DMS 273 treated with DMSO at 0.1 percent for 48 hours (cell line): ENCODE data around the gene TNNI3K.

Experiments used
- DNase-seq: peaks from one replicate; lab custom pipeline; 2025; lab: John Stamatoyannopoulos, UW

The TNNI3K gene

GRCh38 chr1:74395571-74395970 lies 160.4 kb downstream of the TNNI3K start:
- no peak for DNase-seq

- DNase-seq = no peak
These were observed 161.3 kb downstream of the TNNI3K start for GRCh38 chr1:74396462-74396861.

GRCh38 chr1:74396933-74397332 lies 161.7 kb downstream of the TNNI3K start:
- no peak for DNase-seq

- no peak for DNase-seq
These were observed 164.1 kb downstream of the TNNI3K start for GRCh38 chr1:74399249-74399648.

GRCh38 chr1:74402873-74403272 lies 167.7 kb downstream of the TNNI3K start:
- no peak for DNase-seq

GRCh38 chr1:74403606-74404005 lies 168.4 kb downstream of the TNNI3K start:
- DNase-seq = no peak

- no peak for DNase-seq
These were observed 171.6 kb downstream of the TNNI3K start for GRCh38 chr1:74406759-74407158.

GRCh38 chr1:74407902-74408301 lies 172.7 kb downstream of the TNNI3K start:
- no peak for DNase-seq

- no peak for DNase-seq
These were observed 177.1 kb downstream of the TNNI3K start for GRCh38 chr1:74412244-74412643.

- no peak for DNase-seq
These were observed 180.7 kb downstream of the TNNI3K start for GRCh38 chr1:74415935-74416334.

- DNase-seq = no peak
These were observed 184.4 kb downstream of the TNNI3K start for GRCh38 chr1:74419611-74420010.

GRCh38 chr1:74420467-74420866 lies 185.3 kb downstream of the TNNI3K start:
- no peak for DNase-seq

- DNase-seq = no peak
These were observed 187.5 kb downstream of the TNNI3K start for GRCh38 chr1:74422421-74423292.

- no peak for DNase-seq
These were observed 188.3 kb downstream of the TNNI3K start for GRCh38 chr1:74423471-74423870.

GRCh38 chr1:74425676-74426075 lies 190.5 kb downstream of the TNNI3K start:
- DNase-seq = no peak

GRCh38 chr1:74426208-74426937 lies 191.2 kb downstream of the TNNI3K start:
- no peak for DNase-seq

GRCh38 chr1:74427681-74428080 lies 192.5 kb downstream of the TNNI3K start:
- no peak for DNase-seq

- no peak for DNase-seq
These were observed 194.4 kb downstream of the TNNI3K start for GRCh38 chr1:74429580-74429979.

- DNase-seq = no peak
These were observed 195.3 kb downstream of the TNNI3K start for GRCh38 chr1:74430342-74430934.

GRCh38 chr1:74431531-74431930 lies 196.3 kb downstream of the TNNI3K start:
- no peak for DNase-seq

- no peak for DNase-seq
These were observed 197.1 kb downstream of the TNNI3K start for GRCh38 chr1:74432325-74432724.

- DNase-seq = no peak
These were observed 199.1 kb downstream of the TNNI3K start for GRCh38 chr1:74434321-74434720.

GRCh38 chr1:74436078-74436477 lies 200.9 kb downstream of the TNNI3K start:
- DNase-seq = no peak
